Sciatic nerve (tissue), 2 donors: ENCODE results near the gene PCAT7. TPM values are rescaled to one million over a fixed set of nuclear protein-coding genes. Genes with fewer than 3 reads are reported as not detected.
A peak's percentile ranks its signal among the peaks of the same experiment; 100 is the strongest.

Source experiments
- ATAC-seq: fragments of 200-7000 bp; cut with Tn5 transposase; one replicate; pipeline ENCODE4 v1.9.1; 2020; ENCODE audit warnings: mild to moderate bottlenecking, moderate library complexity
- DNase-seq: peaks from one replicate; pipeline ENCODE4 v3.0.0-alpha.2; 2020; ENCODE audit warnings: low spot score
- intact Hi-C: fragments of 100-400 bp; cut with DNase I; formaldehyde crosslinking; loops from one replicate; pipeline ENCODE4 v1.14.2; 2022
- total RNA-seq: library from RNA; stranded (reverse); fragmentation: NEBNext Ultra II Directional; extraction: Animal tissue kit (Norgen Biotek cat#: 25700); gene quantifications from one replicate; pipeline ENCODE4 v1.2.1, GENCODE V29; 2021
- donor health status: DM: no; HTN: no; CAD: no.
- donor health status: DM: no; HTN: no; CAD: no.

The PCAT7 gene
- total RNA-seq, 1 donor from 2014 or later = 0.67 TPM

DNA sequence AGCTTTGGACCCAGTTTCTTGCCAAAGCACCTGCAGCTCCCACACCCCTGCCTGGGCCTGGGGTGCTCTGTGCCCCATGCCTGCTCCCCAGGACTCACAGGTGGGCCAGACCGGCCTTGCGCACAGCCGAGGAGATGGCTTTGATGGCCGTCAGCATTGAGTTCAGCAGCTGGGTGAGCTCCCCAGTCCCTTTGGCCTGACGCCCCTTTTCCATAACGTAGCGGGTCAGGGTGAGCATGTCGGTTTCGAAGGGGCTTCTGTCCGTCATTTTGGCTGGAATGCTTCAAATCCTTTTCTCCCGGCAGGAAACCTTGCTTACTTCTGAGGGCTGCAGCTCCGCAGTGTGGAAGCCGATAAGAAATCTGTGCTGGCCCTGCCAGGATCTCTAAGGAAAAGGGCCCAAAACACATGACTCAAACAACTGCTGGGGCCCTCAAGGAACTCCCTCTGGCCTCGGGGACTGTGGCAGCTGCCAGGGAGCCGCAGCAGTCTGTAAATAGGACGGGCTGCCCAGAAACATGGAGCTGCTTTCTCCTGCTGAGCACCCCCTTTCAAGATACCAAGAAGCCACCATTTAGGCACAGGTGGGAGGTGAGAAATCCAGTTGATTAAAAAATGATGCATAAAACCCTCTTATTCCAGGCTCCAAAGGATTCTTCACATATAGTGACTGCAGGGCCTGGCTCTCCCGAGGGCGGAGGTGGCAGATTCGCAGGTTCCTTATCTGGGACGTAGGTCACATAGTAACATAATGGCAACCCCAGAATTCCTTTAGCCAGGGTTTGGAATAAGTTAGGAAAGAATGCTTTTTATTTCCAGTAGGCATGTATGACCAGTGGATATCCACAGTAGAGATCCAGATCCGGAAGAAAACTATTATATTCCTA is 38.8 kb downstream of the PCAT7 start, which contains the start of gene FBP2:
TSS of gene FBP2 (minus strand) at position 366 of the 887 bp plus-strand sequence. CDS start at position 268, 98 bp downstream.
- DNase-seq (no peak), ATAC-seq (no peak)
- intact Hi-C loops = no loop called here

DNA sequence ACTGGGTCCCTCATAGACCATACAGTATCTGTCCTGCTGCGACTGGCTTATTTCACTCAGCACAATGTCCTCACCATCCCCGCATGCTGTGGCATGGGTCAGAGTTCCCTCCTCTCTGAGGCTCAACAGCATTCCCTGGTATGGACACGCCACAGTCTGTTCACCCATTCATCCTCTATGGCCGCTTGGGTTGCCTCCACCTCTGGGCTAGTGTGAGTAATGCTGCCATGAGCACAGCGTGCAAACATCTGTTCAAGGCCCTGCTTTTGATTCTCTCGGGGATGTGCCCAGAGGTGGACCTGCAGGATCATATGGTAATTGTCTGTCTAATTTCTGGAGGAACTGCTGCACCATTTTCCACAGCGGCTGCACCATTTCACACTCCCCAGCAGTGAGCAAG is 44.2 kb downstream of the PCAT7 start:
- DNase-seq (no peak), ATAC-seq (no peak)
- intact Hi-C loops = no loop called here

DNA sequence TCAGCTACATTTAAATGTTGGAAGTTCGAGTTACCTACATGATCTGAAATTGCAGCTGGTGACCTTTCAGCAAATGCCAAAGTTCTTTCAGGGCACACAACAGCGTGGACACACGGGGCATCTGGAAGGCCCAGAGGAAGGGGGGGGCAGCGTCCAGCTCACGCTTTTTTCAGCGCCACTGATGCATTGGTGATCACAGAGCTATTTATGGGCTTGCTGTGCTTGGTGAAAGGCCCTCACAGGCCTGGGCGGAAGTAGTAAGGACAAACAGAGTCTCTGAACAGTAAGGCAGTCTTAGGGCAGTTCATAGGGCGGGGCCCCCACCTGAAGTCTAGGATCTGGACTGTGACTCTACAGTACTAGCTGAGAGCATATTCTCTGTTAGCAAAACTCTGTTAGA is 45.4 kb downstream of the PCAT7 start:
- intact Hi-C loops = no loop called here
- DNase-seq = no peak

DNA sequence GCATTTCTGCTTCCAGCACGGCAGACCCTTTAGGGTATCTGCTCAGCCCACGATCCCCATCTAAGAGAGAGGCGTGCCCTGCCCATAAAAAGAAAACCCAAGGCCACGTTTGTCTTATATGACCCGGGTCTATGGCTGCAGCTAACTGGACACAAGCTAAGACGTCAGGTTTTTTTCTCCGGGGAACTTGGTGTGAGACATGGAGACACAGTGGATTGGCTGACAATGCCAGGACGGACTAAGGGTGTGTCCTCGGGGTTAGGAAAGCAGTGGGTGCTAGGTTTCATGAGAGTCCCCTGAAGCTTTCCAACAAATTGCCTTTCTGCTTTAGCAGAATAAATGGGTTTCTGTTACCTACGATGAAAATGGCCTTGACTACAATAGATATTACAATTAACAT is 45.8 kb downstream of the PCAT7 start:
- ATAC-seq = no peak
- no peak for DNase-seq
- intact Hi-C loops = no loop called here

More for the DNA sequence above, 45.4 kb downstream of the PCAT7 start:
- no peak for ATAC-seq

DNA sequence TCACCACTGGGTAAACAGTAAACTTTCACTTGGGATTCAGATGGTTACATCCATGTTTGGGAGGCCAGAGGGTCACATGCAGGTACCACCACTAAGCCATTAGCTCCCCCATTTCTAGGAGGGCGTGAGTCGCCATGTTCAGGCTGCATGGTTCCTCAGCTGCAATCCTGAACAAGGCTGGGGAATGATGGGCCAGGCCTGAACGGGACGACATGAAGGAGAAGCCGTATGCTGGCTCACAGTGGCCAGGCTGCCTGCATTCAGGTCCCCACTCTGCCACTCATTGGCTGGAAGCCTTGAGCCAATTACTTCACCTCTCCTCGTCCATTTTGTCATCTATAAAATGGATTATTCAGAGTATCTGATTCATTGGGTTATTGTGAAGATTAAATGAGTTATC is 47.8 kb downstream of the PCAT7 start:
- no peak for ATAC-seq
- no peak for DNase-seq
- intact Hi-C loops = no loop called here

DNA sequence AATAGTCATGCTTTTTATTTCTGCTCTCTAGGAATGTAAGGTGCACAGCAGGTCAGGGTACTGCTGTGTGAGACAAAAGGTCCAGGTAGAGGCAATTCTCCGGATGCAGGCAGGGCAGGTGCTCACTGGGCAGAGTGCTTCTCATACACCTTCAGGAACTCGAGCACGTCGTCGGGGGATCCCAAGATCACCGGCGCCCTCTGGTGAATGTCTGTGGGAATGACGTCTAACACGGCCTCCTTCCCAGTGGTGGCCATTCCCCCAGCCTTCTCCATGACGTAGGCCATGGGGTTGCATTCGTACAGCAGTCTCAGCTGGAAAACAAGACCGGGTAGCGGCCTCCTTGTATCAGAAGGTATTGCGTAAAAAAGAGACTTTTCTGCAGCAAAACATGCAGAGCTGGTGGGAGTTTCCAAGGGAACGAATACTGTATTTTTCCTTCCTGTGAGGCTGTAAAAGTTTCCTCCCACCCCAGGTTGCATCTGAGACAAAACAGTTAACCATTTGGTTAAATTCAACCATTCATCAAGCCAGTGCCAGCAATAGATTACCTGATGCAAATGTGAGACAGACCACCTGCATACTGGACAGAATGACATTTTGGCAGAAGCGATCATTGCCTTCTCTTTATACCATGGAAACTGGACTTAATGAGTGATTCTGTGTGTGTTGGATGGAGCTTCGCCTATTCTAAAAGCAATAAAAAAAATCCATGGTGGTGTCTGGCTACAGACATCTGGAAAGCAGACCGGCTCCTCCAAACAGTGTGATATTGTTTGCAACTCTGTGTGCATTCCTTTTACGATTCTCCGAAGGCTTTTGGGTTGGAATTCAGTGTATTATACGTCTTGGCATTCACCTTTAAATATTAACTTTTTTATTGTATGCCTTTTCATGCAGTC is 48.6 kb downstream of the PCAT7 start:
- intact Hi-C loops = no loop called here
- peak; percentile 91 for DNase-seq

DNA sequence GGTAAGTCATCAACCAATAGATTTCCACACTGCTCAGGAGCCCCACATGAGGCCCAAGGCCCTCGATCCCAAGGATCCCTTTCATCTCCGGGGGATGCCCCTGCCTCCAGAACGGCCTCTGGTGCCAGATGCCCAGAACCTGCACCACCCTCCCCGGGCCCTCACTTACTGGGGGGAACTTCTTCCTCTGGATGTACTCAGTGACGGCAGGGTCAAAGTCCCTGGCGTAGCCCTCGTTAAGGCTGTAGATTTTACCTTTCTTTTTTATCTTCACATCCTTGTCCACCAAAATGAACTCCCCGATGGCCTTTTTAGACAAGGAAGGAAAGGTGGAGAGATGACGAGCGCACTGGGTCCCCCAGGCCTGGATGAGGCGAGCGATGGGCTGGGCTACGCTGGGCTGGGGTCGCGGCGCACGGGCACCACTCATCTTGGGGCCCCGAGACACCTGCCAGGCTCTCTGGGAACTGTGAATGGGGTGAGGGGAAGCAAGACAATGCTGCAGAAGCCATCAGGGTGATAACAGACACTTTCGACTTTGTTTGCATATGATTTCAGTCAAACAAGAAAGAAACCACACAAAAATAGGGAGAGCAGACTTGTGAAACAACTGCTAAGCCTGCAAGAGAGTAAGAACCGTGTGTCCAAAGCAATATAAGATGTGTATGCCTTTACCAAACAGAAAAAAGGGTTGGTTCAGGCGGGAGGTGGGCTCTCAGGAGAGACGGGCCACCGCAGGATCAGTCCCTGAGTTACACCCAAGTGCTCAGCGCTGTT is 52.0 kb downstream of the PCAT7 start:
- intact Hi-C loops = no loop called here

More for the DNA sequence above, 48.6 kb downstream of the PCAT7 start:
- peak; percentile 97 for ATAC-seq

DNA sequence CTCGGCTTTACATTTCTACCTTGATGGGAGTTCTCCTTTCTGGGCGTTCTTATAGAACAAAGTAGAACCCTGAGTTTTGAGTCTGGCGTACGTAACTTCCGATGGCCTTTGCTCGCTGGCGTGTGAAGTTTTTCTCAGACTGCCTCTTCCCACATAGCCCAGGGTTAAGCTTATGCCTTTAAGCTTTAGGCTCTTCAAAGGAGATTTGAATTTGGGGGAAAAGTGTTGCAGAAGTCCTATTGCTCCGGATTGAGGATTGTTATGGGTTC is 52.5 kb downstream of the PCAT7 start:
- no peak for DNase-seq
- no peak for ATAC-seq
- intact Hi-C loops = no loop called here

More for the DNA sequence above, 52.0 kb downstream of the PCAT7 start:
- DNase-seq (no peak), ATAC-seq (no peak)

DNA sequence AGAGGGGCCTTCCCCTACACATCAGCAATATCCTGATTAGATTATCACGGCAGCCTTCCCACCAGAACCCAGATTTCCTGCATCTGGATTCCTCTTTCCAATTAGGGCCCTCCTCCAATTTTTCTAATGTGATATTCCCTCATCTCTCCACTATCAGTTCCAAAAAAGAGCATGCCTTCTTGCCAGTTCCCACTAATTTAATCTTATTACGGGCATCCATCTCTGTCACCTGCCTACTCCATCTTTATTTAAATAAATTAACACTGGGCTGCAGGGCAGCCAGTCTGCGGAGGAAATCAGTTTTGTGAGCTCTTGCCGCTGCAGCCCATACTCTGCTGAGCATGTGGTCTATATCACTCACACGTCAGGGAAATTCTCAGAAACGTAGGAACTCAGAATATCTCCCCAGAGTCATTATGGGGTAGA is 55.3 kb downstream of the PCAT7 start:
- intact Hi-C loops = no loop called here
- ATAC-seq (no peak), DNase-seq (no peak)

DNA sequence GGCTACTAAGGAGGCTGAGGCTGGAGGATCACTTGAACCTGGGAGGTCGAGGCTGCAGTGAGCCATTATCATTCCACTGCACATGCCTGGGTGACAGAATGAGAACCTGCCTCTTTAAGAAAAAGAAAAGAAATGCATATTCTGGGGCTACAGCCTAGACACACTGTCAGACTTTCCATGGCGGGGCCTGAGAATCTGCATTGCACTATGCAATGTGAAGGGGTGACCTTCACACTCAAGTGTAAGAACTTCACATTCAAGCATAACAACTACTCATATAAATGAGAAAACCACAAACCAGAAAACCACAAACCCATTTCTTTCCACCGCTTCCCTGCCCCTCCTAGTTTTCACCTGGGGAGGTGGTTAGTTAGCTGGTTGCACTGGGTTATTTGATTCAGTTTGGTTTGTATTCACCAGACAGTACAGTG is 56.8 kb downstream of the PCAT7 start:
- DNase-seq (no peak), ATAC-seq (no peak)
- intact Hi-C loops = no loop called here

DNA sequence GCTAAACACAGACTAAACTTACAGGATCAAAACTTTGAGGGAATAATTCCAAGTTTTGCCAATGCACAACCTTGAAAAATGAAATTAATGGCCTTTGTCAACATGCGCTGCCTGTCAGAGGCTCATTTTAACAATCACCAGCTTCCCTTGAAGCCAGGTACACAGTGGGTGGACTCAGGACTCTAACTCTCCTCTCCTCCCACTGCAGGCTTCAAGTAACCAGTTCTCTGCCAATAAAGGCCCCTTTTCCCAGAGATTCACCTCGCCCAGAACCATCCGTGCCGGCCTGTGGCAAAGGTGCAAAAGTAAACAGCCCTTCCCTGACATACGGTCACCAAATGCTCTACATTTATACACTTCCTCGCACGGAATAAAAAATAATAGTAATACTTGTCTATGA is 57.2 kb downstream of the PCAT7 start:
- ATAC-seq = no peak
- DNase-seq = no peak
- intact Hi-C loops = no loop called here

DNA sequence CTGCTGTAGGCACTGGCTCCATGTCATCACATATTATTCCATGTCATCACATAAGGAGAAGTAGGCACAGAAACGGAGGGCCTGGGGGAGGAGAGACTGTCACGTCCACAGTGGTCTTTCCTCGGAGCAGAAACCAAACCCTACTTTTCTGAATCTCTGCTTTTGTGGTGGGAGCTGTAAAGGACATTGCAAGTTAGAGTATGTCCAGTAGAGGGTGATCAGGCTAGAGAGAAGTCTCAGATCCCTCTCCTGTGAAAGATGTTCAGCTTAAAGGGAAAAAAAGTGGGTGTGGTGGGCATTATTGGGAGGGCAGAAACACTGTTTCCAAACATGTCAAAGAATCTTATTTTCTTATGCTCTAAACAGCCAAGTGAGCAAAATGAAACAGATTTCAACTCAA is 58.1 kb downstream of the PCAT7 start:
- intact Hi-C loops = no loop called here
- no peak for ATAC-seq
- DNase-seq = no peak

DNA sequence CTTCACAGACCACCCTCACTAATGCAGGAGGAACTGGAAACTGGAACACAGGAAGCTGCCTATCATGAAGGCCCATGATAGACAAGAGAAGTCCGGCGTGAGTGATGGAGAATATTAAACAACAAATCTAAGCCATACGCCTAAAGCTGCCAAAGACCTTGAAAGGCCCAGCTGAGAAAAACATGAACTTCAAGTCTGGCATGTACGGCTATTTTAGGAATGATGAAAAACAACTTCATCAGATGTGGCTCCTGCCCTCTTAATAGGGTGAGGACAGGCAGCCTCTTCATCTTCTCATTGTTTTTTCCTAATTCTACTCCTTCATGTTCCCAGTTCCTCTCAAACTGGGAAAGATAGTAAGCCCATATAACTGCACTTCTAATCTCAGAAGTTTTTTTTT is 64.1 kb downstream of the PCAT7 start:
- intact Hi-C loops = no loop called here
- ATAC-seq (peak; percentile 22), DNase-seq (no peak)

Other genes starting within 250 kb of the PCAT7 start
- not detected for gene NUTM2F, start 226.4 kb upstream of the PCAT7 start, total RNA-seq
- not detected for gene FBP2, start 38.7 kb downstream of the PCAT7 start, total RNA-seq
- 13.6 TPM for gene FBP1, start 84.4 kb downstream of the PCAT7 start, total RNA-seq
- gene AOPEP, start 171.6 kb downstream of the PCAT7 start, total RNA-seq = 158 TPM